GM18502 (cell line): ENCODE measurements around the gene SPP1.
A peak's percentile ranks its signal among the peaks of the same experiment; 100 is the strongest.

ENCODE experiments used
- ATAC-seq: cut with Tn5 transposase; IDR thresholded peaks from one replicate; pipeline ENCODE4 v1.9.1; 2021; ENCODE audit warnings: mild to moderate bottlenecking; ENCODE audit not compliant: unreplicated experiment, poor library complexity

Gene SPP1

DNA sequence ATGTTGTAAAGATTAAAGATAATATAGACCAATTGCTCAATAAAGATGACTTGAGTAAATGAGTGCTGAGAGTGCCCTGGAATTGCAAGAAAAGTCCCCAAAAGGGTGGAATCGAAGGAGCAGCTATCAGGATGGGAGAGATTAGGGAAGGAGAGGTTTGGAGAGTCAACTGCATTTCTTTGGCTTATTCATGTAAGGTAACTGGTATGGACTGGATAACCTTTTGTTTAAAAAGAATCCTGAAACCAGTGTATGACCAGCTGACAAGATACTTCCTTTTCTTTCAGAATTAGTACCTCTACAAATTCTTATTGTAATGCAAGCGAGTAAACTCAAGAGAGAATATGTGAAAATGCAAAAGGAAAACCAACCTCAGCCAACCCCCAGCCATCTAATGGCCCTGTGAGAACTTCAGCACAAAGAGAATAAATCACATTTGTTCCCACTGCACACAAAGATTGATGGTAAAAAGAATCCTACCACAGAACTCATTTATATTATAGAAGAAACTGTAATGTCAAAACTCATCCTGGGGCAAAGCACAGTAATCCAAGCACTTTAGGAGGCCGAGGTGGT is 24.5 kb upstream of the SPP1 start:
- ATAC-seq = no peak

- ATAC-seq = no peak
Measured at GRCh38 chr4:87953826-87954225, 21.7 kb upstream of the SPP1 start.

DNA sequence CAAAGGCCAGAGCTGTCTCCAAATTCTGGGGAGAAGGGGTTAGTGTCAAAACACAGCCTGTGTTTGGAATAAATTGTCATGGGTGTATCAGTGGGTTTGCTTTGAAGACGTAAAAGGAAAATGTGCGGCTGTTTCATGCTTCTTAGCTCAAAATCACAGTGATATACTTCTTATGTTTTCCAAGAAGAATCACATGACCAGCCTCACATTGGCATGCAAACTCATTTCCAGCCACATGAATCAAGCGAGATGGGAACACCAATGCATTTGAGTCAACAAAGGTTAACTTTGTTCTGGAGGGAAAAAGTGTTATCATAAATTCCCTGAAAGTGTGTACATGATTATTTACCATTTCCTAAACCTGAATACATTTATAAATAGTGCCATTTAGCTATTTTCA is 19.0 kb upstream of the SPP1 start:
- ATAC-seq = no peak

- ATAC-seq = no peak
Measured at GRCh38 chr4:87957061-87957460, 18.5 kb upstream of the SPP1 start.

GRCh38 chr4:87961993-87962392 is 13.5 kb upstream of the SPP1 start:
- ATAC-seq = no peak

GRCh38 chr4:87962398-87963146 is 12.9 kb upstream of the SPP1 start:
- no peak for ATAC-seq

DNA sequence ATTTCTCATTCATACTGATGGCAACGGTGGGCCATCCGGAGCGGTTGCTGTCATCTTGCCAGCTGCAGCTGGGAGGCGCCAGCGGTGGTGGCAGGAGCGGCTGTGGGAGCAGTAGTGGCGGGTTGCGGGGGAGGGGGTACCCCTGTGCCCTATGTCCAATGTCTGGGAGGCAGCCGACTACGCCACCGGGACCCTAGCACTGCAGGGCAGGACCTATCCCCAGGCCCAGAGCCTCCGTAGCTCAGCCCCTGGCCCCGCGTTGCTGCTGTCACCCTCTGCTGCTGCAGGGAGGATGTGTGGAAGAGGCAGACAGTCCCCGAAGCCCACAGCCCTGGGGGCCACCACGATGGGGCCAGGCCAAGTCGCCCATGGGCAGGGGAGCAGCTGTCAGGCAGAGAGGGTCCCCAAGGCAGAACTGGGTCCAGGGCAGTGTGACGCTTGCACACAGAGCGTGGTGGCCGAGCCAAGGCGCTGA is 10.0 kb upstream of the SPP1 start:
- no peak for ATAC-seq

GRCh38 chr4:87966095-87966496 is 9.4 kb upstream of the SPP1 start:
- no peak for ATAC-seq

DNA sequence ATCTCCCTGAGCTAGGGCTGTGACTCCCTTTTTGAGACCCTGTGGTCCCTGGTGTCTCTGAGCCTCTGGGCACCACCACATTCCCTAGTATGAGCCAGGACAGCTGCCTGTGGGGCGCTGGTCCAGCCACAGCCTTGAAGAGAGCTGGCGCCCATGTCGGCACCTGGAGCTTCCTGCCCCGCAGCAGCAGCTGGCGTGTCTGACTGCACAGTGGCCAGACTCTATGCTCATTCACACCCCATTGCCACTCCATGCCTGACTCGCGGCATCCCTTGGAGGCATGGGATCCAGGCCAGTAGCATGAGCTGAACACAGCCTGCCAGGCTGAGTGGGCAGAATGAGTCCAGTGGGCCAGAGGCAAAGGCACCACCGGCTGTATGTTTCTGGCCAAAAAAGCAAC is 8.3 kb upstream of the SPP1 start:
- no peak for ATAC-seq

GRCh38 chr4:87970121-87970520 is 5.4 kb upstream of the SPP1 start:
- ATAC-seq = no peak

DNA sequence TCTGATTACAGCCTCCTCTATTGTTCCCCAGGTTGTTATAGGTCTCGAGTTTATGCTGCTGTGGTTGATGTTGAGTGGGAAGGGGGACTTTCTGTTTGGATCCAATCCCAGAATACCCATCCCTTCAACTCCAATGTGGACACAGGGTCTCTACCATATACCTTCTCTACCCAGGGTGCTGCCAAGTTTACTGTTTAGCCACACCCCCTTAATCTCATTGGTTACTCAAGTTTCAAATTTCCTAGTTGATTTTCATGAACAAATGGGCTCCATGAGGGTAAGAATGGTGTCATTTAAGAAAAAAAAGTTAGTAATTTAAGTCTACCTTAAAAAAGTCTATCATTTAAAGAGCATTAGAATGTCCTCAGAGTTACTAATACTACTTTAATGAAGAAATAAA is 3.6 kb upstream of the SPP1 start:
- ATAC-seq = no peak

DNA sequence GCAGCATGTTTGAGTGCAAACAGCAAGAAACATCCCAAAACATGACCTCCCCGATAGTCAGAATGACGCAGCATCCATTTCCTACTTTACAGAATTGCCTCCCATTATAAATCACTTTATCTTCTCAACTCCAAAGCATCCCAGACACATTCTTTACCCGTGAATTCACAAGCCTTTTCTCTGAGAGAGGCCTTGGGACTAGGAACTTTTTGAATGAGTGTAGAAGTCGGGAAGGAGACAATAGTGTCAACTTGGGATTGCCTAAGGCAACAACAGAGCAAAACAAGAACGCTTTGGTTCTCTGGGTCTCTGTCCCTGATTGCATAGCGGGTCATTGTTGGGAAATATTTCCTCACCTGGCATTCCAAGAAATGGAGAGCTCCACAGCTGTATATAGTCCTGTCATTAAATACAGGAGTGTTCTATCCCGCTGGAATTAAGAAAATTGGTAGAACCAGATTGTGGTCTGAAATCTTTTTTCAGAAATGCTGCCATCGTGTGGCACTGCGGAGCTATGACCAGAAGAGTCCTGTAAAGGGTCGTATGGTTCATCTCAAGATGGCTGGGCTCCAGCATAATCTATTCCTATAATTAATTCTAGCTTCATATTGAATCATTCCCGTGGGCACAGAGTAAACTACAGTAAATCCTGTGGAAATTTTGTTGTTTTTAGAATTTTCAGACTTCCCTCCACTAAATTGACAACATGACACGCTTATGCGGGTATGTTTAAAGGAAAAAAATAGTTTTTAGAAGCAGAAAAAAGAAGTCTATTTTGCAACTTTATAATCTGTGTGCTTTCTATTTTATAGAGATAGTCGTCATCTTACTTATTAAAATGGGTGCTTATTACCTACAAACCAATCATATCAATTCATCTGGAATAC is 2.0 kb upstream of the SPP1 start:
- ATAC-seq = peak; percentile 83

GRCh38 chr4:87974856-87975462 is 555 bp upstream of the SPP1 start:
- peak; percentile 18 for ATAC-seq

DNA sequence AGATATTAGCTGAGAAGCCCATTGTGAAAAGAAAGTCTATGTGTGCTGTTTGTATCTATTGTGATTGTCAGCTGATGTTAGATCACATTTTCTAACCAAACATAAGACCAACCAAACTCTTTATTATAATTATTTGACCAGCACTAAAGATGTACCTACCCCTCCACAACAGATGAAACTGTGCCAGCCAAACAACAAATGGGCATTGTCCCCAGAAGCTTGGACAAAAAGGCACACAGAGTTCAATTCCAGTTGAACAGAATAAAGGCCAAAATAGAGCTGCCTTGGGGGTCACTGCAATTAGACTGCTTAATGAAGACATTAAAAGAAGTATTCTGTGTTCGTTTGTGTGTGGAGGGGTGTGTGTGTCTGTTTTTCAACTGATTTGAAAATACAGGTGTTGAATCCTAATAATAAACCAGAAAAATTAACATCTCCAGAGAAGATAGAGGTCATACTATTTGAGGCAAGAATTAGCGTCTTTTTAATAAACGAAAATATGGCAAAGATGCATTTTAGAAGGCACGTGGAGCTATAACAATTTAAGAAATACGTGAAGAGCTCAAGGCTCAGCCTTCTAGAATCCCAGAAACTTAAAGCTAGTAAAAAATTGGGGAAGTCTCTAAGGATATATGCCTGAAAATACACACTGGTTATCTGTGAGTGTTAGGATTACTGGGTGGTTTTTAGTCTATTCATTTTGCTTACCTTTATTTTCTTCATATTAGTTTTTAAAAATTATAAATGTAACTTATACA is 2.2 kb downstream of the SPP1 start:
- ATAC-seq = no peak

DNA sequence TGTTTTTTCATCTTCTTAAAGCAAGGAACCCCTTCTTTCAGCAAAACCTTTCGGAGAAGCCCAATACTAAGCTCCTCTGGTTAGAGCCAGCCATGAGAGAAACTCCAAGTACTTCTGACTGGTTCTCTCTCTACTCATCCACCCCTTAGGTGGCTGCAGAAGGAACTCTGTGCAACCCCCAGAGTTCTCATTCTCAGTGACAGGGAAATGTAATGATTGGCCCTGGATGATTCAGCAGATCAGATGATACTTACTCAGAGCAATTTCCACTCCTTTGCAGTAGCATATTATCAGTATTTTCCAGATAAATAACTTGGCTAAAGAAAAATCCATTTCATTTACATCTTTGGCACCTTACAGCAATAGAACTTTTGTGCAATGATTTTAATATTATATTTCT is 3.2 kb downstream of the SPP1 start:
- ATAC-seq = no peak

- no peak for ATAC-seq
Measured at GRCh38 chr4:87979810-87980209, 4.3 kb downstream of the SPP1 start.

- no peak for ATAC-seq
Measured at GRCh38 chr4:87981486-87981885, 6.0 kb downstream of the SPP1 start.

DNA sequence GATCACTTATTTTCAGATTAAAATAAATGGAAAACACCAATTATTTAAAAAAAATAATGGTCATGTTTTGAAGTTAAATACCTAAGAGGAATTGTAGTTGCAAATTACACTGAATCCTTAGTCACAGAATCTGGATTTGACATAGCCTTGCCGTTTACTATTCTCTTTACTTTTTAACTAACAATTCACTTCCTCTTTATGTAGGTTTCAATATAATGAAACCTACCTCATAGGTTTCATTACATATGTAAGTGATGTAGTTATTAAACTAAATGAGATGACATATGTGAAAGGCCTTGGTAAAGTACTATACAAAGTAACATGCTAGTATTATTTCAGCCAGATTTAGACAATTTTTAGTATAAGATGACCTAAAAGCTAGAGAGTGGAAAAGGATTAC is 6.5 kb downstream of the SPP1 start:
- no peak for ATAC-seq

GRCh38 chr4:87982446-87983010 is 7.0 kb downstream of the SPP1 start:
- no peak for ATAC-seq

DNA sequence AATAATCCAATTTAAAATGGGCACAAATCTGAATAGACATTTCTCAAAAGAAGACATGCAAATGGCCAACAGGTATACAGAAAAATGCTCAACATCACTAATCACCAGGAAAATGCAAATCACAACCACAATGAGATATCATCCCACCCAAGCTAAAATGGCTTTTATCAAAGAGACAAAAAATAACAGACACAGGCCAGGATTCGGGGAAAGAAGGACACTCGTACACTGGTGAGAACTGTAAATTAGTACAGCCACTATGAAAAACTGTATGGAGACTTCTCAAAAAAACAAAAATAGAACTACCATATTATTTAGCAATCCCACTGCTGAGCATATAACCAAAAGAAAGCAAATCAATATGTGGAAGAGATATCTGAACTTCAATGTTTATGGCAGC is 8.5 kb downstream of the SPP1 start:
- ATAC-seq = no peak
